Caki2 (cell line): Measurements from ENCODE around the gene SYVN1. TPM values are rescaled to one million over a fixed set of nuclear protein-coding genes. Genes with fewer than 3 reads are reported as not detected.

Experiments used
- DNase-seq: peaks from one replicate; pipeline ENCODE4 v3.0.0-alpha.2; 2015; ENCODE audit warnings: low read depth
- in situ Hi-C: cut with HindIII; loops from 2 replicates; pipeline ENCODE4 v1.10.0; 2016; ENCODE audit warnings: low sequenced_read_pairs, low pct_unique_long_range_greater_than_20kb, mixed read lengths
- total RNA-seq: library from RNA; depleted of rRNA; stranded (reverse); fragments of >200 nt; shearing (Covaris generic); gene quantifications from 2 replicates; pipeline ENCODE4 v1.2.3, GENCODE V29; 2014; ENCODE audit warnings: low replicate concordance

The SYVN1 gene
- total RNA-seq, 1 experiment from 2014 or later, result 4.3 TPM

DNA sequence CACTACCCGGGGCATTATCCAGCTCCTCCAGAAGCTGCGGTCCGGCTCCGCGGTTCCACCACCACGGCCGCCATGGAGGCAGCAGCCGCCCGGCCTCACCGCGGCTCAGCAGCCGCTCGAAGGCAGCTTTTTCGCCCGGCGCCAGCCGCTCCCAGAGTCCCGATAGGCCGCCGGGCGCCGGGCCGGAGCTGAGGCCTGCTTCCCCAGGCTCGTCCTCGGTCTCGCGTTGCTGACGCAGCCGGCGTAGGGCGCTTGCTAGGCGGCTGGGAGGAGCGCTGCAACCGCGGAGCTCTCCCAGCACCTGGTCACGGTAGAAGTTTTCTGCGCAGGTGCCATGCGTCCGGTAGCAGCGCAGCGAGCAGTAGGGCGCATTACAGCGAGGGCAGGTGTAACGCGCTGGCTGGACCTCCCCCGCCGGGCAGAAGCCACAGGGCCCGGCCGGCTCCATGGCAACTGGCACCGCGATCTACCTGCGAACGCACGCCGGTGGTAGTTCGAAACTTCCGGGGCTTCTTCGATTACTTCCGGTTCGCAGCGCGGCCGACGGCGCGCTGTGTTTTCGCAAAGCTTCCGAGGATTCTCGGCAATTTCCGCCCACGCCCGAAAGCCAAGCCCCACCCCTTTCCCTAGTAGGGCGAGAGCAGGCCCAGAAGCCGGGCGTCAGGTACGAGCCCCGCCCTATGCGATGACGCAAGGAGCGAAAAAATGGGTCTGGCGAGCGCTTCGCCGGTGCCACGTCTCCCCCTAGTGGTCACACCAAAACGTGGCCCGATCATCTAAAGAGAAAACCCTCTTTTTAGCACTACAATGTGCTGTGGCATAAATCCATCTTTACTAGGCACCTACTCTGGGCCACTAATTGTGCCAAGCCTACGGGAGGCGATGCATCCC lies 16.9 kb downstream of the SYVN1 start, which contains the start of gene ZNHIT2:
Gene ZNHIT2, minus strand, starts transcription at position 496 of the 891 bp plus-strand sequence. Its CDS starts 48 bp downstream, at position 448.
- in situ Hi-C loops, result no loop called here
- peak; percentile 96 for DNase-seq

DNA sequence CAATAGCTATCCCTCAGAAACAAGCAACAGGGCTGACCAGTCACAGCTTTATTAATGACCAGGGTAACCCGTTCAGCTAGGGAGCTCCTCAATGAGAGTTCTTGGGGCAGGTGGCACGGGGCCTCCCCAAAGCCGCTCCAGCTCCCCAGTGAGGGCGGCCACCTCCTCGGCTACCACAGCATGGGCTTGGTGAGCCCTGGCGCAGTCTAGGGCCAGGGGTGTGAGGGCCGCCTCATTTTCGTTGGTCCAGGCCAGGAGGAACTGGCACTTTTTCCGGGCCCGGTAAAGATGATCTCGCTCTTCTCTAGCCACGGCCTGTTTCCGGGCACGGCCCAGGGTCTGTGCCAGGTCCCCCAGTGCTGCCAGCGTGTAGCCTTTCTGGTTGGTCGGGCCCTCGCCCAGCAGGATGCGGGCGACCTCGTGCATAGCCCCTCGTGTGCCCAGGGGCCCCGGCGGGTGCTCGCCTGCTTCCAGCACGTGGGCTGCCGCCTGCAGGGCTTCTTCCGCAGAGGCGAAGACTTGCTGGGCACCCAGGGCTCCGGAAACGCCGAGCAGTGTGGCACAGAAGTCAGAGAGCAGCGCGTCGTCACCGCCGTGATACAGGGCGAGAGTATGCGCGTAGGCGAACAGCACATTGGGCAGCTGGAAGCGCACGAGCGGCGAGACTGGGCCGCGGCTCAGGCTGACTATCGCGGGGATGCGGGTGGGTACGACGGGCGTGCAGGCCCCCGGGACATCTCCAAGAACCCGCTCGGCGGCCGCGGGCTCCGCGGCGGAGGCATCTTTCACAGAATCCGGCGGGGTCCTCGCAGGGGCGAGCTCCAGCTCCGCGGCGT lies 17.7 kb downstream of the SYVN1 start:
- in situ Hi-C loops, result no loop called here
- DNase-seq, result no peak

DNA sequence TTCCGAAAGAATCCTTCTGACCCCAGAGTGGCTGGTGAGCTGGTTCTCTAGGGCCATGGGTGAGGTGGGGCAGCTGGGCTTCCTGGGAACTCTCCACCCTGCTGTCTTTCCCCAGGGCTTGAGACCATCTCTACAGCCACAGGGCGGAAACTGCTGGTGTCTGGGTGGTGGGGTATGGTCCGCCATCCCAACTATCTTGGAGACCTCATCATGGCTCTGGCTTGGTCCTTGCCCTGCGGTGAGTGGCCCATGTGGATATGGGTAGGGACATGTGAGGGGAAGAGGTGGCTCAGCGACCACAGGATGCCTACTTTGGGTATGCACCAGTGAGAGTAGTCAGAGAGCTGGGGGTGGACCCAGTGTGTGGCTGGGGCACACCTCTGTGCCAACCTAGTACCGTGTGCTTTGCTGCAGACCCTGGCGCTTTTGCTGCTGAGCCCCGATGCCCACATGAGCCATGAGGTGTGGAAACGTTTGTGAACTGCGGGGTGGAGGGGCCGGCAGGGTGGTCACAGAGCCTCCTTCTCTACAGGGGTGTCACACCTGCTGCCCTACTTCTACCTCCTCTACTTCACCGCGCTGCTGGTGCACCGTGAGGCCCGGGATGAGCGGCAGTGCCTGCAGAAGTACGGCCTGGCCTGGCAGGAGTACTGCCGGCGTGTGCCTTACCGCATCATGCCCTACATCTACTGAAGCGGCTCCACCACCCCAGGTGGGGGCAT lies 18.8 kb downstream of the SYVN1 start:
- DNase-seq, result no peak
- in situ Hi-C loops, result no loop called here

DNA sequence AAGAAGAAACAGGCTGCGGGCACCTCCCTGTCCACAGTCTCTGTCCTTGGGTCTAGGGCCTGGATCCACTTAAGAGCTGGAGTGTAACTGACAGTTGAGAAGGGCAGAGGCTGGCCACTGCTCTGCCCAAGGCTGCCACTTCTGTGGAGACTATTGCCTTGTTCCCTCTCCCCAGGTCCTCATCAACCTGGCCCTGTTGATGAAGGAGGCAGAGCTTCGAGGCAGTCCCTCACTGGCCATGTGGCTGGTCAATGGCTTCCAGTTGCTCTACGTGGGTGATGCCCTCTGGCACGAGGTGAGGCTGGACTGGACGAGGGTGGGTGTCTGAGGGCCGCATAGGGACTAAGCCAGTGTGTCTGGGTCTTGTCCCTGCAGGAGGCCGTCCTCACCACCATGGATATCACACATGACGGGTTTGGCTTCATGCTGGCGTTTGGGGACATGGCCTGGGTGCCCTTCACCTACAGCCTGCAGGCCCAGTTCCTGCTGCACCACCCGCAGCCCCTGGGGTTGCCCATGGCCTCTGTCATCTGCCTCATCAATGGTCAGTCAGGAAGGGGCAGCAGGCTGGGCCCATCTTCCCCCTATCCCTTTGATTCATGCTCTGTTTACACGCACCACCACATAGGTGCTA lies 19.7 kb downstream of the SYVN1 start:
- no peak for DNase-seq
- in situ Hi-C loops, result no loop called here

DNA sequence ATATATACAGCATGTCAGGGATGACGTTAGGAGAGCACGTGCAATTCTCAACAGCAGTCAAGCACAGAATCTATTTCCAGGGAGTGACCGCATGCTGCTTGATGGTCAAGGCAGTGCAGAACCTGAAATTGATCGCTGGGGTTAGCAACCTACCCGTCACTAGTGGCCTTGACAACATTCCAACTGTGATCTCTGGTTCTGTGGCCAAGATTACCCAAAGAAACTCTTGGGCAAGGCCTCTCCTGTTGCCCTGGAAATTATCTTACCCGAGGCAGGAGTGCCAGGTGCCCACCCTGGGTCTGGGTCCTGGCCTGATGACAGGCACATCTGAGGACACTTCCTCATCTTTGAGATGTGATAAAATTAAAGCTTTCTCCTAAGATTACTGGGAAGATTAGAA lies 20.5 kb downstream of the SYVN1 start:
- DNase-seq, result no peak

DNA sequence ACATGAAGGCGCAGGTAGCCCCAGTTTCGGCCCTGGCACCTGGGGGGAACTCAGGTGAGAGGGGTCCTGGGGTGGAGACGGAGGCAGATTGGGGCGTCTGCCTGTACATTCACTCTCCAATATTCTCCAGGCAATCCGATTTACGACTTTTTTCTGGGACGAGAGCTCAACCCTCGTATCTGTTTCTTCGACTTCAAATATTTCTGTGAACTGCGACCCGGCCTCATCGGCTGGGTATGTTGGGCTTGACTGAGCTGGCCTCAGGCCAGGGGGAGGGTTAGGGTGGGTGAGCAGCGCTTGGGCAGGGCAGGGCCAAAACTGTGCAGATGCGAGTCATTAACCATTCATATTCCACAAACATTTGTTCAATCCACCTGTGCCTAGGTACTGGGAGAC lies 21.0 kb downstream of the SYVN1 start:
- in situ Hi-C loops, result no loop called here
- DNase-seq, result peak; percentile 29

More for the DNA sequence above, 20.5 kb downstream of the SYVN1 start:
- in situ Hi-C loops, result no loop called here

DNA sequence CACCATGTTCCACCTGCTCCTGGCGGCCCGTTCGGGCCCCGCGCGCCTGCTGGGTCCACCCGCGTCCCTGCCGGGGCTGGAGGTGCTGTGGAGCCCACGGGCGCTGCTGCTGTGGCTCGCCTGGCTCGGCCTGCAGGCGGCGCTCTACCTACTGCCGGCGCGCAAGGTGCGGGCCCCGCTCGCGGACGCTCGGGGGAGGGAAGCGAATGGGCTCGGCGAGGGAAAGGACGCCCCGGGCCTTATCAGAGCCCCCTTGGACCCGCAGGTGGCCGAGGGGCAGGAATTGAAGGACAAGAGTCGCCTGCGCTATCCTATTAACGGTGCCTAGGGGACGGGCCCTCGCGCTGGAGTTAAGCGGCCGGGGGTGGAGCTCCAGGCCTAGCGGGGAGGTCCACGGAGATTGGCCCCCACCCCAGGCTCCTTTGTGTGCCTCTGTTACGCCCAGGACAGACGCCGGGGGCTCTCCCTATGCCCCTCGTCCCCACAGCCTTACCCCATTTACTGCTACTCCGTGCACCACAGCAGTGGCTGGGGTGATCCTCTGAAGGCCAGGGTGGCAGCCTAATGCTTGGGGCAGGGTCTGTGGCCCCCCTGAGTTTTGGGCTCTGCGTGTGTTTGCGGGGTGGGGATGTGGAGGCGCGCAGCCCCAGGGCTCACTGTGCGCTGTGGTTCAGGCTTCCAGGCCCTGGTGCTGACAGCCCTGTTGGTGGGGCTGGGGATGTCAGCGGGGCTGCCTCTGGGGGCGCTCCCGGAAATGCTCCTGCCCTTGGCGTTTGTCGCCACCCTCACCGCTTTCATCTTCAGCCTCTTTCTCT lies 21.6 kb downstream of the SYVN1 start:
- in situ Hi-C loops, result no loop called here
- no peak for DNase-seq

DNA sequence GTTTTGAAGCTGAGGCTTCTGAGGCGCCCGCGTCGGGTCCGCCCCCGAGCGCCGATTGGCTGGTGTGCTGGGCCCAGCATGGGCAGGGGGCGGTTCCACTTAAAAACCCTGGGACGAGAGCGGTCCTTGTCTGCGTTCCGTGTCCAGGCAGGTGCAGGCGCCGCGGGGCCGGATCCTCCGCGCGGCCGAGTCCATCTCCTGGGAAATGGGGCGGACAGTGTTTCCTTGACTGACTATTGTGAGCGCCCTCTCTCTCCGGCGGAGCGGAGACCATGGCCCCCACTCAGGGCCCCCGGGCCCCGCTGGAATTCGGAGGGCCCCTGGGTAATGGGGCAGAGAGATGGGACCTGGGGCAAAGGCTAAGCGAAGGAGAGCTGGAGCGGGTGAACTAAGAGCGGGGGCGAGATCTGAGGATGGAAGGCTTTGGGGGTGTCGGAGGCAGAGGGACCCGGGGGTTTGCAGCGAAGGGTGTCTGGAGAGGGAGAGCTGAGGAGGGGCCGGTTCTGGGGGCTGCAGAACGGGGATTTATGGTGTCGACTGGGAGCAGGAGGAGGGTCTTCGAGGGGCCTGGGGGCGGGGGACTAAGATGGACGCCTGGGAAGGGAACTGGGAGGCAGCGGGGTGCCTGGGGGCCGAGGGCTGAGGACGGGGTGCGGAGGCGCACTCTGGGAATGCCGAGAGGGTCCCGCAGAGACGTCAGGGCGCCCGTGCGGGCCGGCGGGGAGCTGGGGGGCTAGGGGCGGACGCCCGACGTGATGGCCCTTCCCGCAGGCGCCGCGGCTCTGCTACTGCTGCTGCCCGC lies 22.4 kb downstream of the SYVN1 start, which contains the start of gene TM7SF2:
Gene TM7SF2, plus strand, starts transcription at position 129 of the 802 bp plus-strand sequence. Its CDS starts 144 bp downstream, at position 273.
- peak; percentile 89 for DNase-seq
- in situ Hi-C loops, result no loop called here

DNA sequence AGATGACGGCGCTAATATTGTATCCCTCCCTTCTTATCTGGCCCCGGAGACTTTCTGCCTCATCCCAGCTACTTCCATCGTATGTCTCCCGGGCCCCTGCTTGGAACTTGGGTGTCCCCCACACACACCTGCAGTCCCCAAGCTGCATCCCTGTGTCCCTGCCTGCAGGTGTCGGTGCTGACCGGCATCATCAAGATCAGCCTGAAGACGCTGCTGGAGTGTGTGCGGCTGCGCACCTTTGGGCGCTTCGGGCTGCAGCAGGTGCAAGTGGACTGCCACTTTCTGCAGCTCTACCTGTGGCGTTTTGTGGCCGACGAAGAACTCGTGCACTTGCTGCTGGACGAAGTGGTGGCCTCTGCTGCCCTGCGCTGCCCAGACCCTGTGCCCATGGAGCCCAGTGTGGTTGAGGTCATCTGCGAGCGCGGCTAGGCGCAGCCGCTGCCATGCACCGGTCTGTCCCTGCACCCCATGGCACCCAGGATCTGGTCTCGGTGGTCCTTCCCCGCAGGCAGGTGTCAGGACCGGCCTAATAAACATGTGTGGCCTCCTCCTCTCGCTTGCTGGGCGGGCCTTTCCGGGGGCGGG lies 23.1 kb downstream of the SYVN1 start:
- in situ Hi-C loops, result no loop called here
- no peak for DNase-seq

DNA sequence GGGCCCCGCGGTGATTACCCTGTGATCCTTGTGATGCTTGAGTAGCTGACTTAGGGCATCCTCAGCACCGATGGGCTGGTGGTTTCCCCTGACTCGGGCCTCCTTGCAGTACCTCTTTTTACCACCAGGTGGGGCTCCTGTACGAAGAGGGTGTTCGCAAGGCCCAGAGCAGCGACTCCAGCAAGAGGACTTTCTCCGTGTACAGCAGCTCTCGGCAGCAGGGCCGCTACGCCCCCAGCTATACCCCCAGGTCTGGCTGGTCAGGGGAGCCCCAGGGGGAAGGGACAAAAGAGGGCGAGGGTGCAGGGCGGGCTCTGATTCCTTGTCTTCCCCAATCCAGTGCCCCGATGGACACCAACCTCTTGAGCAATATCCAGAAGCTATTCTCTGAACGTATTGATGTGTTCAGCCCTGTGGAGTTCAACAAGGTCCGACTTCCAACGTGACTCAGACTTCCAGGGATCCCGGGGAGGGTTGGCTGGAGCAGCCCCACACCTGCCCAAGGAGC lies 23.9 kb downstream of the SYVN1 start:
- peak; percentile 80 for DNase-seq
- in situ Hi-C loops, result no loop called here

DNA sequence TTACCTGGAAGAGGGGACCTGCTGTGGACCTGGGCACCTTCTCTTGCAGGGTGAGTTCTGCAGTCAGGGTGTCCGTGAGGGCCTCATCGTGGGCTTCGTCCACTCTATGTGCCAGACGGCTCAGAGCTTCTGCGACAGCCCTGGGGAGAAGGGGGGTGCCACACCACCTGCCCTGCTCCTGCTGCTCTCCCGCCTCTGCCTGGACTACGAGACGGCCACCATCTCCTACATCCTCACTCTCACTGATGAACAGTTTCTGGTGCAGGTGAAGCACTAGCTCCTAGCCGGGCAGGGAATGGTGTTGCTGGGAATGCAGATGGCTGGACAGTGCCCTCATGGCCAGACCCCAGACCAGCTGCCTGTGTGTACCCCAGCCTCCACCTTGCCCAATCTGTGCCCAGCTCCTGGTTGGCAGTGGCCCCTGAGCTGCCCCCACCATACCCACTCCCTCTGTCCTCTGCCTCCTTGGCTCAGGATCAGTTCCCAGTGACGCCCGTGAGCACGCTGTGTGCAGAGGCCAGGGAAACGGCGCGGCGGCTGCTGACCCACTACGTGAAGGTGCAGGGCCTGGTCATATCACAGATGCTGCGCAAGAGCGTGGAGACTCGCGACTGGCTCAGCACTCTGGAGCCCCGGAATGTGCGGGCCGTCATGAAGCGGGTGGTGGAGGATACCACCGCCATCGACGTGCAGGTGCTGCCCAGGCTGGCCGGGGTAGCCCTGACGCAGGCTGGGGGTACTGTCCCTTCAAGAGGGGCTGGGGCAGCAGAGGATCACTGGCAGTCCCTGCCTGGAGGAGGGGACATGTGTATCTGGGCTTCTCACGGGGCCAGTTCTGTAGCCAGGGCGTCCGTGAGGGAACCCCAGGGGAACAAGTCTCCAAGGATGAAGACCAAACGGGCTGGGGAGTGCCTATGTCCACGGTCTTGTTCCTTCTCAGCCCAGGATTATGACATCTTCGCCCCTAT lies 24.8 kb downstream of the SYVN1 start:
- in situ Hi-C loops, result no loop called here
- DNase-seq, result no peak

DNA sequence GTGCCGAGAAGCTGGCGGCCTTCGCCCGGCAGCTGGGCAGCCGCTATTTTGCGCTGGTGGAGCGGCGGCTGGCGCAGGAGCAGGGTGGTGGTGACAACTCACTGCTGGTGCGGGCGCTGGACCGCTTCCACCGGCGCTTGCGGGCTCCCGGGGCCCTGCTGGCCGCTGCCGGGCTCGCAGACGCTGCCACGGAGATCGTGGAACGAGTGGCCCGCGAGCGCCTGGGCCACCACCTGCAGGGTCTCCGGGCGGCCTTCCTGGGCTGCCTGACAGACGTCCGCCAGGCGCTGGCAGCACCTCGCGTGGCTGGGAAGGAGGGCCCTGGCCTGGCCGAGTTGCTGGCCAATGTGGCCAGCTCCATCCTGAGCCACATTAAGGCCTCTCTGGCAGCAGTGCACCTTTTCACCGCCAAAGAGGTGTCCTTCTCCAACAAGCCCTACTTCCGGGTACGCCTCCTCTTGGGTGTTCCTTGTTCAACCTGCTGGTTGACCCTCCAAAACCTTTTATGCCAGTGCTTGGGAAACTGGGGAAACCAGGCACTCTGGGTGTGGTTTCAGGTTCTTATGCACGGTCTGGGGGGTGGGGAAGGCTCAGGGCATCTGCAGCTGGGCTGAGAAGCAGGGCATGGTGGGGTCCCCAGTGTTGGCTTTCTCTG lies 25.7 kb downstream of the SYVN1 start:
- in situ Hi-C loops, result no loop called here
- DNase-seq, result no peak

DNA sequence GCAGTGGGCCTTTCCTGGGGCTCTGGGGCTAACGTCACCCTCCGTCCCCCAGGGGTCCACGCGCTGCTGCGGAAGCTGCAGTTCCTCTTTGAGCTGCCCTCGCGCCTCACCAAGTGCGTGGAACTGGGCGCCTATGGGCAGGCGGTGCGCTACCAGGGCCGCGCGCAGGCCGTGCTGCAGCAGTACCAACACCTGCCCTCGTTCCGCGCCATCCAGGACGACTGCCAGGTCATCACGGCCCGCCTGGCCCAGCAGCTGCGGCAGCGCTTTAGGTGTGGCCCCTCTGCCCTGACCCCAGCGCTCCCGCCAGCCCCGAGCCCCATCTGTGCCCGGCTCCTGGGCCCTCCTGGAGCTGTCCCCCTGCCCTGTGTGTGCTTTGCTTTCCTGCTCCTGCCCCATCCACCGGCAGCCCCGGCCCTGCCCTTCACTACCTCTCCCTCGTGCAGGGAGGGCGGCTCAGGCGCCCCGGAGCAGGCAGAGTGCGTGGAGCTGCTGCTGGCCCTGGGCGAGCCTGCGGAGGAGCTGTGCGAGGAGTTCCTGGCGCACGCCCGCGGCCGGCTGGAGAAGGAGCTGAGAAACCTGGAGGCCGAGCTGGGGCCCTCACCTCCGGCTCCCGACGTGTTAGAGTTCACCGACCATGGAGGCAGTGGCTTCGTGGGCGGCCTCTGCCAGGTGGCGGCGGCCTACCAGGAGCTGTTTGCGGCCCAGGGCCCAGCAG lies 26.4 kb downstream of the SYVN1 start:
- in situ Hi-C loops, result no loop called here
- DNase-seq, result no peak

DNA sequence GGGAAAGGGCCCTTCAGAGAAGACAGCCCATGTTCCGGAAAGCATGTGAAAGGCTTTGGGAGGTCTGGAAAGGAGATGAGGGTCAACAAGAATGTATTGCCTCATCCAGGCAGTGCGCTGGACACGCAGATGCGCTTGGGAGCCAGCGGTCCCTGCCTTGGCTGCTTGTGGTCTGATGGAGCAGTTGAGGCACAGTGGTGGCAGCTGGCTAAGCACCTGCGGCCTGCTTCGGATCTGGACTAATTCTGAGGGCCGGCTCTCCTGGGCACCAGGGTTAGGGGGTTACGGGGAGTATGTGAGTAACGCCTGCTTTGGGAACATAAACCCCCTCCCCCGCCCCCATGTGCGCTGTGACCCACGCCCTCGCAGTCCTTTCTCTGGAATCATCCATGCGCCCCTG lies 27.2 kb downstream of the SYVN1 start:
- no peak for DNase-seq
- in situ Hi-C loops, result no loop called here
